DND-41 (cell line): ENCODE results near the gene TSHZ2.

ENCODE experiments used
- EZH2 ChIP-seq: IDR thresholded peaks from 3 replicates; pipeline ENCODE4 v1.6.1; 2012; ENCODE audit warnings: borderline replicate concordance, low read depth, mild to moderate bottlenecking, moderate library complexity, low read length, inconsistent platforms; ENCODE audit not compliant: severe bottlenecking
- TF ChIP-seq, protein P1 (sequence below): IDR thresholded peaks from 2 replicates; pipeline ENCODE4 v1.5.1; 2012; ENCODE audit warnings: borderline replicate concordance, low read length, moderate library complexity, mild to moderate bottlenecking; ENCODE audit not compliant: poor library complexity, severe bottlenecking; ENCODE audit errors: extremely low read depth

DNA sequence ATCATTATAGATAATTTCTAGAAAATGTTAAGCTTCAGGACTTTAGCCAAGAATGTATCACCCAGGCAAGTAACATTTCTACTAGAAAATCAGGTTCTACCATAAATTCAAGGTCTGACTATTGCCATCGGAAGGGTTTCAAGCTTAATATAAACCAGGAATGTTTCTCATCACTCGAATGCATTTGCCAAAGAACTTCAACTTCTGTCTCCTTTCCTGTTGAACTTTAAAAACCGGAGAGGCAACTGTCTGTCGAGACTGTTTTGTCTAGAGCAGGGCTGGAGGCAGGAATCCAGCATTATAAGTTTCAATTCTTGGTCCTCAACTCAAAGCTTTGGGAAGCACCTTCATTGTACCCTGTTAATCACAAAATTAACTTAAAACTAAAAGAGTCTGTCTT is 356.8 kb downstream of the TSHZ2 start:
- TF ChIP-seq, protein P1, sequence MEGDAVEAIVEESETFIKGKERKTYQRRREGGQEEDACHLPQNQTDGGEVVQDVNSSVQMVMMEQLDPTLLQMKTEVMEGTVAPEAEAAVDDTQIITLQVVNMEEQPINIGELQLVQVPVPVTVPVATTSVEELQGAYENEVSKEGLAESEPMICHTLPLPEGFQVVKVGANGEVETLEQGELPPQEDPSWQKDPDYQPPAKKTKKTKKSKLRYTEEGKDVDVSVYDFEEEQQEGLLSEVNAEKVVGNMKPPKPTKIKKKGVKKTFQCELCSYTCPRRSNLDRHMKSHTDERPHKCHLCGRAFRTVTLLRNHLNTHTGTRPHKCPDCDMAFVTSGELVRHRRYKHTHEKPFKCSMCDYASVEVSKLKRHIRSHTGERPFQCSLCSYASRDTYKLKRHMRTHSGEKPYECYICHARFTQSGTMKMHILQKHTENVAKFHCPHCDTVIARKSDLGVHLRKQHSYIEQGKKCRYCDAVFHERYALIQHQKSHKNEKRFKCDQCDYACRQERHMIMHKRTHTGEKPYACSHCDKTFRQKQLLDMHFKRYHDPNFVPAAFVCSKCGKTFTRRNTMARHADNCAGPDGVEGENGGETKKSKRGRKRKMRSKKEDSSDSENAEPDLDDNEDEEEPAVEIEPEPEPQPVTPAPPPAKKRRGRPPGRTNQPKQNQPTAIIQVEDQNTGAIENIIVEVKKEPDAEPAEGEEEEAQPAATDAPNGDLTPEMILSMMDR: no peak
- TF ChIP-seq EZH2: no peak
